Liver (tissue), 9 donors: ENCODE results near the gene RBP4. TPM values are rescaled to one million over a fixed set of nuclear protein-coding genes. Genes with fewer than 3 reads are reported as not detected.
A peak's percentile ranks its signal among the peaks of the same experiment; 100 is the strongest.

Experiments used
- DNase-seq: peaks from one replicate; pipeline ENCODE4 v3.0.0-alpha.2; 2017; ENCODE audit warnings: low spot score
- H3K27ac ChIP-seq, 2 donors: one replicate each; pipeline ENCODE4 v1.7.0; 2013; ENCODE audit warnings: inconsistent platforms in 2 of 2, low read length in 2 of 2, control low read depth in 1 of 2, low read depth in 1 of 2, mild to moderate bottlenecking in 1 of 2
- H3K27me3 ChIP-seq, 4 donors: one replicate each; pipeline versions ENCODE4 v1.6.1 to v1.7.0; 2013; ENCODE audit warnings: low read length in 3 of 4, inconsistent platforms in 1 of 4, mild to moderate bottlenecking in 1 of 4, moderate library complexity in 1 of 4; ENCODE audit not compliant: control insufficient read depth in 4 of 4, insufficient read depth in 4 of 4
- H3K36me3 ChIP-seq, 4 donors: one replicate each; pipeline versions ENCODE4 v1.6.1 to v1.7.0; 2013; ENCODE audit warnings: low read length in 3 of 4, mild to moderate bottlenecking in 3 of 4, low read depth in 1 of 4, moderate library complexity in 1 of 4; ENCODE audit not compliant: control insufficient read depth in 4 of 4, insufficient read depth in 3 of 4
- H3K4me1 ChIP-seq, 4 donors: one replicate each; pipeline versions ENCODE4 v1.6.1 to v1.7.0; 2013; ENCODE audit warnings: low read length in 3 of 4, mild to moderate bottlenecking in 3 of 4, moderate library complexity in 1 of 4; ENCODE audit not compliant: control insufficient read depth in 4 of 4, insufficient read depth in 4 of 4
- H3K4me3 ChIP-seq, 3 donors: one replicate each; pipeline versions ENCODE4 v1.6.1 to v1.7.0; 2013; ENCODE audit warnings: low read length in 3 of 3, control low read depth in 1 of 3, low read depth in 1 of 3, mild to moderate bottlenecking in 1 of 3
- H3K9ac ChIP-seq, 2 donors: one replicate each; pipeline ENCODE4 v1.7.0; 2013; ENCODE audit warnings: low read length in 2 of 2, mild to moderate bottlenecking in 2 of 2, moderate library complexity in 2 of 2, control low read depth in 1 of 2, low read depth in 1 of 2
- H3K9me3 ChIP-seq, 4 donors: one replicate each; pipeline versions ENCODE4 v1.6.1 to v1.7.0; 2013; ENCODE audit warnings: low read length in 3 of 4; ENCODE audit not compliant: control insufficient read depth in 4 of 4
- EGR1 ChIP-seq, 2 donors: IDR thresholded peaks; 2 replicates each; pipeline ENCODE4 v1.6.1; 2016 to 2018; ENCODE audit warnings: antibody characterized with exemption in 2 of 2, low read depth in 2 of 2
- FOXA1 ChIP-seq: IDR thresholded peaks from 2 replicates; pipeline ENCODE4 v1.6.1; 2016; ENCODE audit warnings: antibody characterized with exemption
- FOXA2 ChIP-seq: IDR thresholded peaks from 2 replicates; pipeline ENCODE4 v1.6.1; 2016; ENCODE audit warnings: antibody characterized with exemption
- GABPA ChIP-seq, 2 donors: IDR thresholded peaks in 1 of 2; conservative IDR thresholded peaks in 1 of 2; 2 replicates each; pipeline ENCODE4 v1.6.1; 2016; ENCODE audit warnings: antibody characterized with exemption in 2 of 2, mild to moderate bottlenecking in 1 of 2, moderate library complexity in 1 of 2
- HNF4A ChIP-seq, 2 donors: conservative IDR thresholded peaks; 2 replicates each; pipeline ENCODE4 v1.6.1; 2016; ENCODE audit warnings: antibody characterized with exemption in 2 of 2, mild to moderate bottlenecking in 2 of 2
- HNF4G ChIP-seq: IDR thresholded peaks from 2 replicates; pipeline ENCODE4 v1.6.1; 2016; ENCODE audit warnings: antibody characterized with exemption
- JUND ChIP-seq, 2 donors: IDR thresholded peaks; 2 replicates each; pipeline ENCODE4 v1.6.1; 2016; ENCODE audit warnings: antibody characterized with exemption in 2 of 2
- NR2F2 ChIP-seq: IDR thresholded peaks from 2 replicates; pipeline ENCODE4 v1.6.1; 2016; ENCODE audit warnings: antibody characterized with exemption
- RAD21 ChIP-seq, 2 donors: IDR thresholded peaks; 2 replicates each; pipeline ENCODE4 v1.6.1; 2016; ENCODE audit warnings: antibody characterized with exemption in 2 of 2, mild to moderate bottlenecking in 2 of 2
- RXRA ChIP-seq, 2 donors: IDR thresholded peaks; 2 replicates each; pipeline ENCODE4 v1.6.1; 2017 to 2018; ENCODE audit warnings: antibody characterized with exemption in 2 of 2, mild to moderate bottlenecking in 1 of 2
- SP1 ChIP-seq: IDR thresholded peaks from 2 replicates; pipeline ENCODE4 v1.6.1; 2018; ENCODE audit warnings: antibody characterized with exemption, mild to moderate bottlenecking
- TAF1 ChIP-seq: conservative IDR thresholded peaks from 2 replicates; pipeline ENCODE4 v1.6.1; 2016; ENCODE audit warnings: antibody characterized with exemption, mild to moderate bottlenecking
- YY1 ChIP-seq: IDR thresholded peaks from 2 replicates; pipeline ENCODE4 v1.6.1; 2016; ENCODE audit warnings: antibody characterized with exemption, mild to moderate bottlenecking
- WGBS: extraction: QIAGEN DNeasy Blood & Tissue Kit; methylation state at CpG from one replicate; pipeline ENCODE4 v1.1.7; 2013; 5-methylcytosine and 5-hydroxymethylcytosine counted together
- polyA plus RNA-seq, 2 donors: library from polyadenylated mRNA; stranded (reverse) in 1 of 2; unstranded in 1 of 2; fragments of 200-250 nt in 1 of 2; fragments of >200 nt in 1 of 2; fragmentation: Nextera tagmentation in 1 of 2; extraction: Ambion mirVana in 1 of 2; gene quantifications; one replicate each; pipeline versions ENCODE4 v1.2.1 to v1.2.3, GENCODE V29; 2013 to 2015
- total RNA-seq, 2 donors: library from RNA; depleted of rRNA; stranded (reverse); fragments of >200 nt; gene quantifications; one replicate each; pipeline ENCODE4 v1.2.3, GENCODE V29; 2014
- TF ChIP-seq, protein P1 (sequence below): IDR thresholded peaks from 2 replicates; pipeline ENCODE4 v1.6.1; 2016; ENCODE audit warnings: antibody characterized with exemption
- TF ChIP-seq, protein P2 (sequence below): IDR thresholded peaks from 2 replicates; pipeline ENCODE4 v1.6.1; 2016; ENCODE audit warnings: antibody characterized with exemption, mild to moderate bottlenecking
- TF ChIP-seq, protein P3 (sequence below): IDR thresholded peaks from 2 replicates; pipeline ENCODE4 v1.6.1; 2016; ENCODE audit warnings: antibody characterized with exemption
- TF ChIP-seq, protein P4 (sequence below): fragments of 150-350 bp; IDR thresholded peaks from 2 replicates; pipeline ENCODE4 v1.5.1; 2017; ENCODE audit warnings: improper control_type of control experiment, low read depth, low read length; ENCODE audit not compliant: missing input control
- TF ChIP-seq, protein P5 (sequence below): IDR thresholded peaks from 2 replicates; pipeline ENCODE4 v1.6.1; 2016; ENCODE audit warnings: antibody characterized with exemption
- donor health status: healthy.
- donor health status: healthy.
- donor health status: healthy.
- donor health status: healthy.
- donor health status: healthy.

RBP4 gene
- 1,000 to 10,000 TPM; 1,174 to 2,873 TPM for total RNA-seq
- polyA plus RNA-seq: over 10,000 TPM in 1 of 2 donors, 1,000 to 10,000 TPM in 1; 5,034 to 10,329 TPM

DNA sequence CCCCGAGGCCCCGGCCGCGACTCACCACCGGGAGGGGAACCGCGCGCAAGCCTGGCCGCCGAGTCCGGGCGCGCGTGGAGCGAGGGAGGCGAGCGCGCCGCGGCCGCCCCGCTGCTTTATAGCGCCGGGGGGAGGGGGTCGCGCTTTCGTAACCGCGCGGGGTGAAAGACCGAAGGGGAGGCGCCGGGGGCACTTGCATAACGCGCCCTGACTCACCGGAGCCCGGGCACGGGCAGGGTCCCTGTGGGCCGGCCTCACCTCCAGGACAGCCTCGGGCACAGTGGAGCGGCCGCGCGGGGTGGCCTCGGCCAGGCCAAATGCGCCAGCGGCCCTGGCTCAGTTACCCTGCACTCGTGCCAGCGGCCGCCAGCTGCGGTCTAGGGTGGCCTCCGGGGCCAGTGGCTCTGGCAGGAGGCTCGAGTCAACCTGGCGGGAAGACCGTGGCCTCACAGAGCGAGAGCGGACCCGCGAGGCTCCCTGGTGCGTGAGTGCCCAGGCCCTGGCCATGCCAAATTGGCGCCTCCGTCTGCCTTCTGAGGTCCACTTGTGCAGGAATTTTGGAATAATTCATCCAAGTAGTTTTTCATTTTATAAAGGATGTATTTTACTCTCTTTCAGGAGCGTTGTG, at the start of gene RBP4:
TSS of gene RBP4 (minus strand) at position 90 of the 628 bp plus-strand sequence. CDS start 207 bp downstream, outside the sequence.
- Histone ChIP-seq H3K27ac (peak within 1 kb of the TSS; percentile 93 to 95), H3K4me1 (peaks cover 3 to 52% (median 41%) of the 10 kb centered on the region in 4 donors), H3K9me3 (no peaks in the 10 kb centered on the region), H3K4me3 (peak within 1 kb of the TSS; percentile 63 to 91 (median 81)), H3K9ac (peak within 1 kb of the TSS; percentile 70 to 90), H3K27me3 (no peaks in the 10 kb centered on the region), H3K36me3 (peaks cover 0 to 23% (median 9%) of the 10 kb centered on the region in 4 donors)
- TF ChIP-seq, protein P1, sequence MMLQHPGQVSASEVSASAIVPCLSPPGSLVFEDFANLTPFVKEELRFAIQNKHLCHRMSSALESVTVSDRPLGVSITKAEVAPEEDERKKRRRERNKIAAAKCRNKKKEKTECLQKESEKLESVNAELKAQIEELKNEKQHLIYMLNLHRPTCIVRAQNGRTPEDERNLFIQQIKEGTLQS: peak; percentile 92
- TF ChIP-seq, protein P2, sequence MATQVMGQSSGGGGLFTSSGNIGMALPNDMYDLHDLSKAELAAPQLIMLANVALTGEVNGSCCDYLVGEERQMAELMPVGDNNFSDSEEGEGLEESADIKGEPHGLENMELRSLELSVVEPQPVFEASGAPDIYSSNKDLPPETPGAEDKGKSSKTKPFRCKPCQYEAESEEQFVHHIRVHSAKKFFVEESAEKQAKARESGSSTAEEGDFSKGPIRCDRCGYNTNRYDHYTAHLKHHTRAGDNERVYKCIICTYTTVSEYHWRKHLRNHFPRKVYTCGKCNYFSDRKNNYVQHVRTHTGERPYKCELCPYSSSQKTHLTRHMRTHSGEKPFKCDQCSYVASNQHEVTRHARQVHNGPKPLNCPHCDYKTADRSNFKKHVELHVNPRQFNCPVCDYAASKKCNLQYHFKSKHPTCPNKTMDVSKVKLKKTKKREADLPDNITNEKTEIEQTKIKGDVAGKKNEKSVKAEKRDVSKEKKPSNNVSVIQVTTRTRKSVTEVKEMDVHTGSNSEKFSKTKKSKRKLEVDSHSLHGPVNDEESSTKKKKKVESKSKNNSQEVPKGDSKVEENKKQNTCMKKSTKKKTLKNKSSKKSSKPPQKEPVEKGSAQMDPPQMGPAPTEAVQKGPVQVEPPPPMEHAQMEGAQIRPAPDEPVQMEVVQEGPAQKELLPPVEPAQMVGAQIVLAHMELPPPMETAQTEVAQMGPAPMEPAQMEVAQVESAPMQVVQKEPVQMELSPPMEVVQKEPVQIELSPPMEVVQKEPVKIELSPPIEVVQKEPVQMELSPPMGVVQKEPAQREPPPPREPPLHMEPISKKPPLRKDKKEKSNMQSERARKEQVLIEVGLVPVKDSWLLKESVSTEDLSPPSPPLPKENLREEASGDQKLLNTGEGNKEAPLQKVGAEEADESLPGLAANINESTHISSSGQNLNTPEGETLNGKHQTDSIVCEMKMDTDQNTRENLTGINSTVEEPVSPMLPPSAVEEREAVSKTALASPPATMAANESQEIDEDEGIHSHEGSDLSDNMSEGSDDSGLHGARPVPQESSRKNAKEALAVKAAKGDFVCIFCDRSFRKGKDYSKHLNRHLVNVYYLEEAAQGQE: no peak
- peak; percentile 63 to 74 for TF ChIP-seq HNF4A (conservative IDR thresholded peaks at IDR 0.05)
- peak; percentile 14 for TF ChIP-seq TAF1
- peak in 1 of 2 donors; percentile 34 for TF ChIP-seq RAD21 (IDR thresholded peaks at IDR 0.05)
- TF ChIP-seq YY1: peak; percentile 54
- peak in 1 of 2 donors; percentile 10 for TF ChIP-seq GABPA (IDR thresholded peaks at IDR 0.05 in 1 of 2, conservative IDR thresholded peaks at IDR 0.05 in 1 of 2)
- no peak for TF ChIP-seq EGR1 (IDR thresholded peaks at IDR 0.05; ENCODE audit: low read depth in 2 of 2)
- TF ChIP-seq, protein P3, sequence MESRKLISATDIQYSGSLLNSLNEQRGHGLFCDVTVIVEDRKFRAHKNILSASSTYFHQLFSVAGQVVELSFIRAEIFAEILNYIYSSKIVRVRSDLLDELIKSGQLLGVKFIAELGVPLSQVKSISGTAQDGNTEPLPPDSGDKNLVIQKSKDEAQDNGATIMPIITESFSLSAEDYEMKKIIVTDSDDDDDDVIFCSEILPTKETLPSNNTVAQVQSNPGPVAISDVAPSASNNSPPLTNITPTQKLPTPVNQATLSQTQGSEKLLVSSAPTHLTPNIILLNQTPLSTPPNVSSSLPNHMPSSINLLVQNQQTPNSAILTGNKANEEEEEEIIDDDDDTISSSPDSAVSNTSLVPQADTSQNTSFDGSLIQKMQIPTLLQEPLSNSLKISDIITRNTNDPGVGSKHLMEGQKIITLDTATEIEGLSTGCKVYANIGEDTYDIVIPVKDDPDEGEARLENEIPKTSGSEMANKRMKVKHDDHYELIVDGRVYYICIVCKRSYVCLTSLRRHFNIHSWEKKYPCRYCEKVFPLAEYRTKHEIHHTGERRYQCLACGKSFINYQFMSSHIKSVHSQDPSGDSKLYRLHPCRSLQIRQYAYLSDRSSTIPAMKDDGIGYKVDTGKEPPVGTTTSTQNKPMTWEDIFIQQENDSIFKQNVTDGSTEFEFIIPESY: no peak
- peak; percentile 75 for TF ChIP-seq SP1
- TF ChIP-seq FOXA2: no peak
- TF ChIP-seq JUND (IDR thresholded peaks at IDR 0.05): peak; percentile 69 to 81
- TF ChIP-seq NR2F2: no peak
- TF ChIP-seq, protein P4, sequence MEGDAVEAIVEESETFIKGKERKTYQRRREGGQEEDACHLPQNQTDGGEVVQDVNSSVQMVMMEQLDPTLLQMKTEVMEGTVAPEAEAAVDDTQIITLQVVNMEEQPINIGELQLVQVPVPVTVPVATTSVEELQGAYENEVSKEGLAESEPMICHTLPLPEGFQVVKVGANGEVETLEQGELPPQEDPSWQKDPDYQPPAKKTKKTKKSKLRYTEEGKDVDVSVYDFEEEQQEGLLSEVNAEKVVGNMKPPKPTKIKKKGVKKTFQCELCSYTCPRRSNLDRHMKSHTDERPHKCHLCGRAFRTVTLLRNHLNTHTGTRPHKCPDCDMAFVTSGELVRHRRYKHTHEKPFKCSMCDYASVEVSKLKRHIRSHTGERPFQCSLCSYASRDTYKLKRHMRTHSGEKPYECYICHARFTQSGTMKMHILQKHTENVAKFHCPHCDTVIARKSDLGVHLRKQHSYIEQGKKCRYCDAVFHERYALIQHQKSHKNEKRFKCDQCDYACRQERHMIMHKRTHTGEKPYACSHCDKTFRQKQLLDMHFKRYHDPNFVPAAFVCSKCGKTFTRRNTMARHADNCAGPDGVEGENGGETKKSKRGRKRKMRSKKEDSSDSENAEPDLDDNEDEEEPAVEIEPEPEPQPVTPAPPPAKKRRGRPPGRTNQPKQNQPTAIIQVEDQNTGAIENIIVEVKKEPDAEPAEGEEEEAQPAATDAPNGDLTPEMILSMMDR: no peak
- TF ChIP-seq, protein P5, sequence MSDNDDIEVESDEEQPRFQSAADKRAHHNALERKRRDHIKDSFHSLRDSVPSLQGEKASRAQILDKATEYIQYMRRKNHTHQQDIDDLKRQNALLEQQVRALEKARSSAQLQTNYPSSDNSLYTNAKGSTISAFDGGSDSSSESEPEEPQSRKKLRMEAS: no peak
- peak; percentile 76 to 86 for TF ChIP-seq RXRA (IDR thresholded peaks at IDR 0.05)
- peak; percentile 38 for TF ChIP-seq HNF4G
- peak; percentile 14 for TF ChIP-seq FOXA1
- peak; percentile 72 for DNase-seq
- WGBS: 1% methylated on average over 63 of the region's 63 CpGs
